Prostate gland (tissue), 2 donors: ENCODE data around the gene TUBGCP2. TPM values are rescaled to one million over a fixed set of nuclear protein-coding genes. Genes with fewer than 3 reads are reported as not detected.

Experiments
- DNase-seq: peaks from one replicate; pipeline ENCODE4 v3.0.0-alpha.2; 2019; ENCODE audit warnings: low spot score
- H3K27ac ChIP-seq, 2 donors: fragments of 200-600 bp; sonication (generic); 2 replicates each; pipeline ENCODE4 v1.5.1; 2017 to 2019
- H3K27me3 ChIP-seq: fragments of 200-600 bp; sonication (generic); replicated peaks from 2 replicates; pipeline ENCODE4 v1.5.1; 2019; ENCODE audit not compliant: insufficient read depth
- H3K36me3 ChIP-seq, 2 donors: fragments of 200-600 bp; sonication (generic); 1 replicate in 1 of 2; 2 replicates in 1 of 2; pipeline versions ENCODE4 v1.5.1 to v1.8.1; 2017 to 2019
- H3K4me1 ChIP-seq: fragments of 200-600 bp; sonication (generic); replicated peaks from 2 replicates; pipeline ENCODE4 v1.5.1; 2019
- H3K4me3 ChIP-seq, 2 donors: fragments of 200-600 bp; sonication (generic); 2 replicates each; pipeline ENCODE4 v1.5.1; 2017 to 2019
- H3K9me3 ChIP-seq: fragments of 200-600 bp; sonication (generic); 2 replicates; pipeline ENCODE4 v1.5.1; 2017
- POLR2A ChIP-seq: fragments of 450-650 bp; IDR thresholded peaks from one replicate; pipeline ENCODE4 v1.6.1; 2016; ENCODE audit warnings: antibody characterized with exemption, mild to moderate bottlenecking
- POLR2AphosphoS5 ChIP-seq: sonication (generic); formaldehyde crosslinking; IDR thresholded peaks from one replicate; pipeline ENCODE4 v1.6.1; 2017; ENCODE audit warnings: antibody characterized with exemption
- WGBS: methylation state at CpG from one replicate; pipeline ENCODE4 v1.1.5; 2018; 5-methylcytosine and 5-hydroxymethylcytosine counted together
- intact Hi-C: fragments of 100-400 bp; cut with DNase I; formaldehyde crosslinking; loops from one replicate; pipeline ENCODE4 v1.14.2; 2022
- total RNA-seq, 2 donors: library from RNA; depleted of rRNA; stranded (reverse); fragments of >200 nt; gene quantifications; one replicate each; pipeline ENCODE4 v1.1.0, GENCODE V29; 2016
- TF ChIP-seq, protein P1 (sequence below), 4 experiments: fragments of 200-600 bp in 2 of 4; fragments of 450-650 bp in 2 of 4; sonication (generic) in 2 of 4; IDR thresholded peaks; 1 replicate in 3 of 4; 2 replicates in 1 of 4; pipeline ENCODE4 v1.5.1; 2016 to 2019; ENCODE audit warnings: antibody characterized with exemption in 4 of 4, mild to moderate bottlenecking in 2 of 4, moderate library complexity in 2 of 4

The TUBGCP2 gene
- total RNA-seq, 2 donors from 2014 or later, result 53.5 to 78.5 TPM

DNA sequence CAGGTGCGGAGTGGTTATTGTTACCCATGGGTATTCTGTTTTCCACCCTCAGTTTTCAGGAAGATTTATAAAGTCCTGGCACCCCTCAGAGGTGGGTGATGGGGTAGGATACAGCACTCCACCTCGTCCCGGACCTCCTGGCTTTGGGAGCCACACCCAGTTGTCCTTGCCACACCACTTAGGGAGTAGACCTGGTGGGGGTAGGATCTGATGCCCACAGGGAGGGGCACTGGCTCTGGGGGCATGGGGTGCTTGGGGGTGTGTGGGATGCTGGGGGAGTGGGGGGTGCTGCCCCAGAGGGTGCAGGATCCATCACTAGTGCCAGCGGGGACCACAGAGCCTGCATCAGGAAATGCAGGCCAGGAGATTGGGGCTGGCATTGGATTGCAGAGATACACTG lies 4.5 kb upstream of the TUBGCP2 start:
- Histone ChIP-seq H3K36me3 (no peaks in the 10 kb centered on the region), H3K4me3 (no peak overlapping the region), H3K27ac (peak overlapping the region in 1 of 2 donors; percentile 41), H3K4me1 (peaks cover 6% of the 10 kb centered on the region), H3K9me3 (no peaks in the 10 kb centered on the region), H3K27me3 (no peaks in the 10 kb centered on the region)
- intact Hi-C loops, result no loop called here
- no peak for DNase-seq
- no peak for TF ChIP-seq POLR2A
- no peak for TF ChIP-seq POLR2AphosphoS5
- TF ChIP-seq, protein P1, sequence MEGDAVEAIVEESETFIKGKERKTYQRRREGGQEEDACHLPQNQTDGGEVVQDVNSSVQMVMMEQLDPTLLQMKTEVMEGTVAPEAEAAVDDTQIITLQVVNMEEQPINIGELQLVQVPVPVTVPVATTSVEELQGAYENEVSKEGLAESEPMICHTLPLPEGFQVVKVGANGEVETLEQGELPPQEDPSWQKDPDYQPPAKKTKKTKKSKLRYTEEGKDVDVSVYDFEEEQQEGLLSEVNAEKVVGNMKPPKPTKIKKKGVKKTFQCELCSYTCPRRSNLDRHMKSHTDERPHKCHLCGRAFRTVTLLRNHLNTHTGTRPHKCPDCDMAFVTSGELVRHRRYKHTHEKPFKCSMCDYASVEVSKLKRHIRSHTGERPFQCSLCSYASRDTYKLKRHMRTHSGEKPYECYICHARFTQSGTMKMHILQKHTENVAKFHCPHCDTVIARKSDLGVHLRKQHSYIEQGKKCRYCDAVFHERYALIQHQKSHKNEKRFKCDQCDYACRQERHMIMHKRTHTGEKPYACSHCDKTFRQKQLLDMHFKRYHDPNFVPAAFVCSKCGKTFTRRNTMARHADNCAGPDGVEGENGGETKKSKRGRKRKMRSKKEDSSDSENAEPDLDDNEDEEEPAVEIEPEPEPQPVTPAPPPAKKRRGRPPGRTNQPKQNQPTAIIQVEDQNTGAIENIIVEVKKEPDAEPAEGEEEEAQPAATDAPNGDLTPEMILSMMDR (IDR thresholded peaks at IDR 0.05), result no peak
- 75% methylated on average over 4 of the region's 4 CpGs for WGBS

GRCh38 chr10:133312769-133313145 lies 4.1 kb upstream of the TUBGCP2 start:
- Histone ChIP-seq H3K36me3 (no peaks in the 10 kb centered on the region), H3K4me1 (peaks cover 6% of the 10 kb centered on the region), H3K27ac (no peak overlapping the region), H3K4me3 (no peak overlapping the region), H3K27me3 (no peaks in the 10 kb centered on the region), H3K9me3 (no peaks in the 10 kb centered on the region)
- intact Hi-C loops, result no loop called here
- no peak for DNase-seq
- 86% methylated on average over 9 of the region's 9 CpGs for WGBS
- no peak for TF ChIP-seq POLR2A
- TF ChIP-seq, protein P1 (IDR thresholded peaks at IDR 0.05), result no peak
- no peak for TF ChIP-seq POLR2AphosphoS5

DNA sequence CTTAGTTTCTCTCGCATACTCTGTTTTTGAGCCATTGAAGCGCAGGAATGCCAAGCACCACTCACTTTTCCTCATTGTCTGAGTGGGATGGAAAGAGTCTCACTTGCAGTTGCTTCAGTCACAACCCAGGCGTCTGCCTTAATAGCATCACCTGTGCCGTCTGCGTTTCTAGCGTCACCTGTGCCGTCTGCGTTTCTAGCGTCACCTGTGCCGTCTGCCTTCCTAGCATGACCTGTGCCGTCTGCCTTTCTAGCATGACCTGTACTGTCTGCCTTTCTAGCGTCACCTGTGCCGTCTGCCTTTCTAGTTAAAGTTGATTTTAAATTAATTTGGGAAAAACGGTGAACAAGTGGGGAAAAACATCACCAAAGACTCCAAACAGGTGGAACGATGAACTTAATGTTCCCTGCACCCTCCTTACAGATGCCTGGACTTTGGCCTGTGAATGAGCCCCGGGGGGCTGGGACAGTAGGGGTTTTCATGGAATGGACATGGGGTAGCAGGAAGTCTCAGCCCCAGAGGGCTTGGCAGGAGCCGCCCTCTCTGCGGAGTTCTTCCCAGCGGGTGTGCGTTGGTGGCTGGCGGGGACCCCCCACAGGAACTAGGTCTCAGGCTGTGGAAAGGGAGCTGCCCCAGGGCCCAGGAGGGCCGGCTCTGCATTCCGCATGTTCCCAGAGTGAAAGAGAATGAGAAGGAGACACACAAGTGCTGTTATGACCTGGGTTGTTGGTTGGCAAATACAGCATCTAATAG lies 3.5 kb upstream of the TUBGCP2 start:
- no peak overlapping the region for H3K4me3 ChIP-seq
- DNase-seq, result no peak
- no peaks in the 10 kb centered on the region for H3K9me3 ChIP-seq
- no peaks in the 10 kb centered on the region for H3K36me3 ChIP-seq
- peaks cover 6% of the 10 kb centered on the region for H3K4me1 ChIP-seq
- intact Hi-C loops, result no loop called here
- no peaks in the 10 kb centered on the region for H3K27me3 ChIP-seq
- TF ChIP-seq POLR2A, result no peak
- TF ChIP-seq POLR2AphosphoS5, result no peak
- TF ChIP-seq, protein P1 (IDR thresholded peaks at IDR 0.05), result no peak
- 90% methylated on average over 23 of the region's 23 CpGs for WGBS
- H3K27ac ChIP-seq, result no peak overlapping the region

- H3K4me1 ChIP-seq, result peaks cover 6% of the 10 kb centered on the region
- no peaks in the 10 kb centered on the region for H3K36me3 ChIP-seq
- no peak for DNase-seq
- no peak overlapping the region for H3K4me3 ChIP-seq
- 85% methylated on average over 10 of the region's 10 CpGs for WGBS
- H3K9me3 ChIP-seq, result no peaks in the 10 kb centered on the region
- no peak overlapping the region for H3K27ac ChIP-seq
- TF ChIP-seq, protein P1 (IDR thresholded peaks at IDR 0.05), result no peak
- TF ChIP-seq POLR2AphosphoS5 (no peak), POLR2A (no peak)
- no peaks in the 10 kb centered on the region for H3K27me3 ChIP-seq
- intact Hi-C loops, result no loop called here
Measured at GRCh38 chr10:133311570-133311969, 2.9 kb upstream of the TUBGCP2 start.

- H3K27me3 ChIP-seq, result no peaks in the 10 kb centered on the region
- DNase-seq, result no peak
- no peaks in the 10 kb centered on the region for H3K36me3 ChIP-seq
- intact Hi-C loops, result no loop called here
- H3K4me3 ChIP-seq, result no peak overlapping the region
- H3K27ac ChIP-seq, result no peak overlapping the region
- WGBS, result 97% methylated on average over 8 of the region's 8 CpGs
- TF ChIP-seq POLR2AphosphoS5 (no peak), POLR2A (no peak)
- TF ChIP-seq, protein P1 (IDR thresholded peaks at IDR 0.05), result no peak
- peaks cover 6% of the 10 kb centered on the region for H3K4me1 ChIP-seq
- H3K9me3 ChIP-seq, result no peaks in the 10 kb centered on the region
Measured at GRCh38 chr10:133310789-133311188, 2.1 kb upstream of the TUBGCP2 start.
